ENCODE results near the gene TRIP13. TPM values are rescaled to one million over a fixed set of nuclear protein-coding genes. Genes with fewer than 3 reads are reported as not detected.

Gene TRIP13
- total RNA-seq, 6 experiments from 2014 or later: 0.15 to 3.2 (median 0.70) TPM

DNA sequence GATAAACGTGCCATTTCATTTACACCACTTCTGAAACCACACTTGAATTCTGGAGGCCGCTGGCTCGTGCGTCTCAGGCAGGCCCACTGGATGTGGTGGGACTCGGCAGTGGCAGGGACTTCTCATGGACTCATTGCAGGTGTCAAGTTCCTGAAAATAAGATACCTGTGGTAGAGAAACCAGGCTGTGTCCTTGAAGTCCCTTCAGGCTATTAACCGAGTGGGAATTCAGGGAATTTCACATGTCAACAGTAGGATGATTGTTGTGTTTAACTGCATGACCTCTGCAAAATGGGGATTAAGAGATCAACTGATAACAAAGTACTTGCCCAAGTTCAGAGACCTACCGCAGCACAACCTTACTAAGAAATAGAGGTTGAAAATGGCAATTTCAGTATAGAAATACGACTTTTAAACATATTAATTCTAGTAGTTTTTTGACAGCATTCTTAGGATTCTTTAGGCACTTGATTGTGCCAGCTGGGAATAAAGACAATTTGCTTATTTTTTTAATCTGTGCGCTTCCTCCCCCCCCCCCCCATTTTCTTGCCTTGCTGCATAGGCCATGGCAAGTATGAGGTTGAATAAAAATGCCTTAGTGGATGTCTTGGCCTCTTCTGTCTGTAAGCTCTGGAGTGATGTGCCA lies 26.8 kb downstream of the TRIP13 start:
- intact Hi-C loops (cut with DNase I): no loop called here
- Histone ChIP-seq H3K27ac (no peak overlapping the region), H3K4me1 (no peaks in the 10 kb centered on the region), H3K9me3 (no peaks in the 10 kb centered on the region), H3K36me3 (no peaks in the 10 kb centered on the region), H3K27me3 (no peaks in the 10 kb centered on the region), H3K4me3 (no peak overlapping the region)
- 91% methylated on average over 9 of the region's 9 CpGs for WGBS (ENCODE audit: insufficient coverage, low coverage, low lambda C conversion rate, missing lambda C conversion rate)
- DNase-seq: peak in 1 of 3 donors; percentile 14
- no peak for ATAC-seq
- TF ChIP-seq POLR2A (IDR thresholded peaks at IDR 0.05): no peak
- TF ChIP-seq, protein P1, sequence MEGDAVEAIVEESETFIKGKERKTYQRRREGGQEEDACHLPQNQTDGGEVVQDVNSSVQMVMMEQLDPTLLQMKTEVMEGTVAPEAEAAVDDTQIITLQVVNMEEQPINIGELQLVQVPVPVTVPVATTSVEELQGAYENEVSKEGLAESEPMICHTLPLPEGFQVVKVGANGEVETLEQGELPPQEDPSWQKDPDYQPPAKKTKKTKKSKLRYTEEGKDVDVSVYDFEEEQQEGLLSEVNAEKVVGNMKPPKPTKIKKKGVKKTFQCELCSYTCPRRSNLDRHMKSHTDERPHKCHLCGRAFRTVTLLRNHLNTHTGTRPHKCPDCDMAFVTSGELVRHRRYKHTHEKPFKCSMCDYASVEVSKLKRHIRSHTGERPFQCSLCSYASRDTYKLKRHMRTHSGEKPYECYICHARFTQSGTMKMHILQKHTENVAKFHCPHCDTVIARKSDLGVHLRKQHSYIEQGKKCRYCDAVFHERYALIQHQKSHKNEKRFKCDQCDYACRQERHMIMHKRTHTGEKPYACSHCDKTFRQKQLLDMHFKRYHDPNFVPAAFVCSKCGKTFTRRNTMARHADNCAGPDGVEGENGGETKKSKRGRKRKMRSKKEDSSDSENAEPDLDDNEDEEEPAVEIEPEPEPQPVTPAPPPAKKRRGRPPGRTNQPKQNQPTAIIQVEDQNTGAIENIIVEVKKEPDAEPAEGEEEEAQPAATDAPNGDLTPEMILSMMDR (IDR thresholded peaks at IDR 0.05): no peak

DNA sequence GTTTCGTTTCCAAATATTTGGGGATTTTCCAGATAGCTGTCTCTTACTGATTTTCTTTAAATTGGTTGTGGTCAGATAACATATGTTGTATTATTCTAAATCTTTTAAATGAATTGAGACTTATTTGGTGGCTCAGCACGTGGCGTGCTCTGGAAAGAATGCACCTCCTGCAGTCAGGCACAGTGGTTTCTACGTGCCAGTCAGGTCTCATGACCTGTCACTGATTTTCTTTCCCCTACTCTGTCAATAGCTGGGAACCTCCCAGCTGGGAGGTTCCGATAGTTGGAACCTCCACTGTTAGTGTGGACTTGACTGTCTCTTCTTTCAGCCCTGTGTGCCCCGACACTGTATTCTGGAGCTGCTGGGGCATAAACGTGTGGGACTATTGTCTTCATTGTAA lies 27.6 kb downstream of the TRIP13 start:
- no peak for TF ChIP-seq POLR2A (IDR thresholded peaks at IDR 0.05)
- TF ChIP-seq, protein P1 (IDR thresholded peaks at IDR 0.05): no peak
- Histone ChIP-seq H3K27me3 (no peaks in the 10 kb centered on the region), H3K9me3 (no peaks in the 10 kb centered on the region), H3K4me1 (no peaks in the 10 kb centered on the region), H3K4me3 (no peak overlapping the region), H3K27ac (no peak overlapping the region), H3K36me3 (no peaks in the 10 kb centered on the region)
- intact Hi-C loops (cut with DNase I): loop anchor here (5.0 to 10.0 kb wide), 3 partner anchors 222 to 734 kb away; no protein-coding TSS in a partner anchor
- 60% methylated on average over 5 of the region's 7 CpGs for WGBS (ENCODE audit: insufficient coverage, low coverage, low lambda C conversion rate, missing lambda C conversion rate)
- ATAC-seq (no peak), DNase-seq (peak in 1 of 3 donors; percentile 7)

DNA sequence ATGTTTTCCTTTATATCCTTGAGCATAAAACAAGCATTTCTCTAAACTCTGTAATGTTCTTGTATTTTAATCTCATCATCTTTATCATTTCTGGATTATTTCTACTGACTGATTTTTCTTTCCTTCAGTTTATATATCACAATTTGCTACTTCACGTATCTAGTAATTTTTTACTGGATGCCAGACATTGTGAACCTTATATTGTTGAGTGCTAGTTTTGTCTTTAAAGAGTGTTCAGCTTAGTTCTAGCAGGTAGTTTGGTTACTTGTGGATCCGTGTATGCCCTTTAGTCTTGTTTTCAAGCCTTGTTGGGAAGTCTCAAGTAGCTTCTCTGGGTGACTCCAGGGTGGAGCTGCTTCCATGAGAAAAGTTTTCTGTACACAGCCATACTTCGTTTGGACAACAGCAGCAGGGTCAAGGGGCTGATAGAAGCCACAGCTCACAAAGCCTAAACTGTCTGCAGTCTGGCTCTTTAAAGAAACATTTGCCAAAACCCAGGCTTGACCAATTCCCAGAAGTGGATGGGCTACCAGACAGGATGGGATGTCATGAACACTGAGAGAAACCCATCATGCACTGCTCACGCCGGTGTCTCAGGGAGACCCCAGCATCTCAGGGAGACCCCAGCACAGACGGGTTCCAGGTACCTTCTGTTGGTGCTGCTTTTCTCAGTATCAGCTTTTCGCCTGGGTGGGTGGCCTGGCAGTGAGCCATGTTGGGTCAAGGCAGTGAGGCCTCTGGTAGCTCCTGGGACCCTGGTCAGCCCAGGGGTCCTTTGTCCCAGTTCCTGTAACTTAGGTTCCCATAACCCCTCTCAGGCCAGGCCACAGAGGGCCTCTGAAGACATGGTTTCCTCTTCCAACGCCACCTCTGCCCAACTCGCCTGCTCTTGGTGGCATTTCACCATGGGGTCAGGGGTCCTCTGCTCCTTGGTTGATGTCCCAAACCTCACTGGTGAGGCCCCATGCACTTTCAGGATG lies 29.1 kb downstream of the TRIP13 start:
- peaks cover 0 to 12% of the 10 kb centered on the region in 2 donors for H3K27me3 ChIP-seq
- DNase-seq (peak in 1 of 3 donors; percentile 35), ATAC-seq (no peak)
- TF ChIP-seq POLR2A (IDR thresholded peaks at IDR 0.05): no peak
- TF ChIP-seq, protein P1 (IDR thresholded peaks at IDR 0.05): no peak
- 67% methylated on average over 3 of the region's 9 CpGs for WGBS (ENCODE audit: insufficient coverage, low coverage, low lambda C conversion rate, missing lambda C conversion rate)
- H3K9me3 ChIP-seq: no peaks in the 10 kb centered on the region
- peaks cover 0 to 5% (median 0%) of the 10 kb centered on the region in 4 donors for H3K4me1 ChIP-seq
- no peak overlapping the region for H3K27ac ChIP-seq
- H3K36me3 ChIP-seq: no peaks in the 10 kb centered on the region
- intact Hi-C loops (cut with DNase I): loop anchor here (5.0 to 10.0 kb wide), 3 partner anchors 221 to 733 kb away; no protein-coding TSS in a partner anchor
- H3K4me3 ChIP-seq: no peak overlapping the region

DNA sequence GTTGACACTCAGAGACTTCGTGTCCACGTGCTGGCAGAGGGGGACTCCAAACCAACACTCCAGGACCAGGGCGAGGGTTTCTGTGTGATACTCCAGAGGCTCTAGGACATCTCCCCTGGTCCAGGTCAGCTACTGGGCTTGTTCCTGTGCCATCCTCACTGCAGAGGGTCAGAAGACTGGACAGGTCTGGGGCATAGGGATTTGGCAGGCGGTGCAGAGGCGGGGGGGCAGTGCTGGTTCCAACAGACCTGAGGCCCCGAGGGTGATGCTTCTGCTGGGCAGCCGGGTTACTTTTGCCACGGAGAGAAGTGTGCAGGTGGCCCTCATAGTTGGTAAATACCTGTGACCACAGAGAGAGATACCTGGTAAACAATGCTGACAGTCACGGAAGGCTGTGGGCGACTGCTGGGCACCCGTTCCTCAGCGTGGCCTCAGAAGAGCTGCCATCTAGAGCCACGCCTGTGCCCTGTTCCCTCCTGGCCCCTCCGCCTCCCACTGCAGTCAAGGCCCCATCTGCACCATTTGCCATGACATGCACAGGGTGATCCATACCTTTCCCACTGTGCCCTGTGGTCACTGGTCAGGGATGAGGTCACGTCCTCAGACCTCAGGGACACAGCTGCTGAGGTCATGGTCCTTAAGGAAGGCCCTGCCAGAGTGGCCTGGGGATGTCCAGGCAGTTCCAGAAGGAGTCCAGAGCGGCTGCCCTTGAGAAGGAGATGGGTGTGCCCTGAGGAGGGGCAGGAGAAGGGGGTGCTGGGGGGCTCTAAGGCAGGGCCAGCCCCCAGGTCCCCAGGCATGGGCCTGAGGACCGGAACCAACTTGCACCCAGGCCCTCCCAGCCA lies 30.0 kb downstream of the TRIP13 start:
- Histone ChIP-seq H3K4me1 (peaks cover 0 to 7% (median 0%) of the 10 kb centered on the region in 4 donors), H3K27ac (no peak overlapping the region), H3K4me3 (no peak overlapping the region), H3K36me3 (no peaks in the 10 kb centered on the region), H3K27me3 (peaks cover 0 to 14% of the 10 kb centered on the region in 2 donors), H3K9me3 (no peaks in the 10 kb centered on the region)
- DNase-seq (peak in 1 of 3 donors; percentile 39), ATAC-seq (peak in 1 of 4 donors; percentile 4)
- intact Hi-C loops (cut with DNase I): loop anchor here (5.0 to 10.0 kb wide), 3 partner anchors 220 to 732 kb away; no protein-coding TSS in a partner anchor
- TF ChIP-seq, protein P1 (IDR thresholded peaks at IDR 0.05): no peak
- no peak for TF ChIP-seq POLR2A (IDR thresholded peaks at IDR 0.05)
- WGBS (ENCODE audit: insufficient coverage, low coverage, low lambda C conversion rate, missing lambda C conversion rate): 80% methylated on average over 3 of the region's 17 CpGs

All from right lobe of liver (tissue), 6 donors.